WTC11 (cell line): ENCODE measurements around the gene RADIL. TPM values are rescaled to one million over a fixed set of nuclear protein-coding genes. Genes with fewer than 3 reads are reported as not detected.

ENCODE experiments used
- ATAC-seq: fragments of 200-7000 bp; cut with Tn5 transposase; 2 replicates; pipeline ENCODE4 v1.10.0; 2021; ENCODE audit warnings: mild to moderate bottlenecking, moderate library complexity
- CTCF ChIA-PET: fragments of 300-600 bp; sonication (Branson Sonifier 250); formaldehyde crosslinking; loops from one replicate; lab custom pipeline; 2021; ENCODE audit warnings: antibody characterized with exemption; lab: Charles Lee
- POLR2A ChIA-PET: fragments of 350-600 bp; sonication (Branson Sonifier 250); formaldehyde crosslinking; loops from one replicate; lab custom pipeline; 2021; ENCODE audit warnings: antibody characterized with exemption; lab: Charles Lee
- DNase-seq: peaks from one replicate; pipeline ENCODE4 v3.0.0; 2021; ENCODE audit warnings: low spot score
- H3K27ac Mint-ChIP-seq: 2 replicates; pipeline ENCODE4 v1.8.0; 2021; ENCODE audit warnings: mixed read lengths
- H3K27me3 Mint-ChIP-seq: 2 replicates; pipeline ENCODE4 v1.8.0; 2021; ENCODE audit warnings: low read depth, mild to moderate bottlenecking, moderate library complexity, mixed read lengths
- H3K36me3 Mint-ChIP-seq: 2 replicates; pipeline ENCODE4 v1.8.0; 2021; ENCODE audit warnings: mixed read lengths
- H3K4me1 Mint-ChIP-seq: 2 replicates; pipeline ENCODE4 v1.8.0; 2022; ENCODE audit warnings: mixed read lengths
- H3K4me3 Mint-ChIP-seq: 2 replicates; pipeline ENCODE4 v1.8.0; 2021; ENCODE audit warnings: mild to moderate bottlenecking, moderate library complexity, mixed read lengths
- H3K9me3 Mint-ChIP-seq: 2 replicates; pipeline ENCODE4 v1.8.0; 2021; ENCODE audit warnings: mixed read lengths
- CREB1 ChIP-seq: sonication (generic); formaldehyde crosslinking; IDR thresholded peaks from 2 replicates; pipeline ENCODE4 v1.8.0; 2023; ENCODE audit warnings: mild to moderate bottlenecking, missing genetic modification reagents
- ELF4 ChIP-seq: sonication (generic); formaldehyde crosslinking; IDR thresholded peaks from 2 replicates; pipeline ENCODE4 v1.8.1; 2022; ENCODE audit warnings: low read depth, mild to moderate bottlenecking, moderate library complexity, missing genetic modification reagents
- EMX1 ChIP-seq: fragments of 250-450 bp; sonication (Bioruptor Pico); IDR thresholded peaks from 2 replicates; pipeline ENCODE4 v1.8.0; 2021; ENCODE audit warnings: mild to moderate bottlenecking
- GABPB1 ChIP-seq: sonication (generic); formaldehyde crosslinking; IDR thresholded peaks from 2 replicates; pipeline ENCODE4 v1.8.1; 2023; ENCODE audit warnings: mild to moderate bottlenecking, missing genetic modification reagents
- MXD4 ChIP-seq: fragments of 250-450 bp; sonication (Bioruptor Pico); IDR thresholded peaks from 2 replicates; pipeline ENCODE4 v1.8.0; 2021; ENCODE audit warnings: mild to moderate bottlenecking, moderate library complexity, borderline replicate concordance
- NFATC4 ChIP-seq: fragments of 250-450 bp; sonication (Bioruptor Pico); IDR thresholded peaks from 2 replicates; pipeline ENCODE4 v1.9.0; 2021; ENCODE audit warnings: mild to moderate bottlenecking
- NR1H2 ChIP-seq: sonication (generic); formaldehyde crosslinking; IDR thresholded peaks from 2 replicates; pipeline ENCODE4 v1.9.0; 2021; ENCODE audit warnings: mild to moderate bottlenecking, moderate library complexity, missing genetic modification reagents
- NR2C2 ChIP-seq: sonication (generic); formaldehyde crosslinking; IDR thresholded peaks from 2 replicates; pipeline ENCODE4 v1.8.0; 2022; ENCODE audit warnings: mild to moderate bottlenecking, missing genetic modification reagents
- NR3C1 ChIP-seq: sonication (generic); formaldehyde crosslinking; conservative IDR thresholded peaks from 2 replicates; pipeline ENCODE4 v1.8.1; 2023; ENCODE audit warnings: low read depth, mild to moderate bottlenecking, missing genetic modification reagents
- PRRX2 ChIP-seq: fragments of 250-450 bp; sonication (Bioruptor Pico); IDR thresholded peaks from 2 replicates; pipeline ENCODE4 v1.8.0; 2021; ENCODE audit warnings: mild to moderate bottlenecking
- RORB ChIP-seq: fragments of 250-450 bp; sonication (Bioruptor Pico); IDR thresholded peaks from 2 replicates; pipeline ENCODE4 v1.9.0; 2021; ENCODE audit warnings: mild to moderate bottlenecking
- TCF7 ChIP-seq: sonication (generic); formaldehyde crosslinking; IDR thresholded peaks from 2 replicates; pipeline ENCODE4 v1.8.0; 2022; ENCODE audit warnings: mild to moderate bottlenecking, low read depth, missing genetic modification reagents, moderate library complexity
- ZNF138 ChIP-seq: sonication (generic); formaldehyde crosslinking; conservative IDR thresholded peaks from 2 replicates; pipeline ENCODE4 v1.8.1; 2022; ENCODE audit warnings: mild to moderate bottlenecking, moderate library complexity, missing genetic modification reagents
- ZNF671 ChIP-seq: fragments of 250-450 bp; sonication (Bioruptor Pico); IDR thresholded peaks from 2 replicates; pipeline ENCODE4 v1.8.0; 2021; ENCODE audit warnings: mild to moderate bottlenecking
- total RNA-seq: library from RNA; stranded (reverse); gene quantifications from 3 replicates; pipeline ENCODE4 v1.2.3, GENCODE V29; 2021
- TF ChIP-seq, protein P1 (sequence below): sonication (generic); formaldehyde crosslinking; IDR thresholded peaks from 2 replicates; pipeline ENCODE4 v1.8.0; 2022; ENCODE audit warnings: missing genetic modification reagents
- TF ChIP-seq, protein P2 (sequence below): fragments of 250-450 bp; sonication (Bioruptor Pico); IDR thresholded peaks from 2 replicates; pipeline ENCODE4 v1.9.0; 2021; ENCODE audit warnings: moderate library complexity, mild to moderate bottlenecking, inconsistent platforms, borderline replicate concordance
- TF ChIP-seq, protein P3 (sequence below): sonication (generic); formaldehyde crosslinking; IDR thresholded peaks from 2 replicates; pipeline ENCODE4 v1.8.1; 2023; ENCODE audit warnings: mild to moderate bottlenecking, missing genetic modification reagents, moderate library complexity
- TF ChIP-seq, protein P4 (sequence below): sonication (generic); formaldehyde crosslinking; IDR thresholded peaks from 2 replicates; pipeline ENCODE4 v1.8.0; 2022; ENCODE audit warnings: mild to moderate bottlenecking, missing genetic modification reagents
- TF ChIP-seq, protein P5 (sequence below): fragments of 250-450 bp; sonication (Bioruptor Pico); IDR thresholded peaks from 2 replicates; pipeline ENCODE4 v1.8.0; 2021; ENCODE audit warnings: mild to moderate bottlenecking
- TF ChIP-seq, protein P6 (sequence below): fragments of 250-450 bp; sonication (Bioruptor Pico); IDR thresholded peaks from 2 replicates; pipeline ENCODE4 v1.9.0; 2021; ENCODE audit warnings: mild to moderate bottlenecking

RADIL gene
- total RNA-seq, 1 experiment from 2014 or later, result 11.1 TPM

DNA sequence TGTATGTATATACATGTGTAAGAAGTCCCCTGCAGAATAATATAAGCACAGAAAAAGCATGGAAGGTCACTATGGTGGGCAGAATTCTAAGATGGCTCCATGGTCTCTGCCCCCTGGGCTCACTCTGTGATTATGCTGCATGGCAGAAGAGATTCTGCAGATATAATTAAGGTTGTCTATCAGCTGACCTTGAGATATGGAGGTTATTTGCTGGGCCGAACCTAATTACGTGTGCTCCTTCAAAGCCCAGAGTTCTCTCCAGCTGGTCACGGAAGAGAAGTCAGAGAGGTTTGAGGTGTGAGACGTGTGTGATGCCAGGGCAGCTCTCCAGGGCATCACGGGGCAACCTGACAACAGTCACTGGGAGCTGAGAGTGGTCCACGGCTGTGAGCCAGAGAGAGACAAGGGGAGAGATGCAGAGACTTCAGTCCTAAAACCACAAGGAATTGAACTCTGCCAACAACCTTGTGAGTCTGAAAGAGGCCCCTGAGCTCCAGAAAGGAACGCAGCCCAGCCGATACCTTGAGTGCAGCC, 33.2 kb downstream of the RADIL start:
- H3K9me3 Mint-ChIP-seq, result peaks cover 9% of the 10 kb centered on the region
- H3K4me1 Mint-ChIP-seq, result peaks cover 7% of the 10 kb centered on the region
- peaks cover 4% of the 10 kb centered on the region; the same call in 1 of the 2 replicates for H3K36me3 Mint-ChIP-seq
- DNase-seq (no peak), ATAC-seq (no peak)
- H3K4me3 Mint-ChIP-seq, result no peak overlapping the region
- H3K27me3 Mint-ChIP-seq, result no peaks in the 10 kb centered on the region
- H3K27ac Mint-ChIP-seq, result no peak overlapping the region
- POLR2A ChIA-PET, result no interaction called here
- TF ChIP-seq, protein P1, sequence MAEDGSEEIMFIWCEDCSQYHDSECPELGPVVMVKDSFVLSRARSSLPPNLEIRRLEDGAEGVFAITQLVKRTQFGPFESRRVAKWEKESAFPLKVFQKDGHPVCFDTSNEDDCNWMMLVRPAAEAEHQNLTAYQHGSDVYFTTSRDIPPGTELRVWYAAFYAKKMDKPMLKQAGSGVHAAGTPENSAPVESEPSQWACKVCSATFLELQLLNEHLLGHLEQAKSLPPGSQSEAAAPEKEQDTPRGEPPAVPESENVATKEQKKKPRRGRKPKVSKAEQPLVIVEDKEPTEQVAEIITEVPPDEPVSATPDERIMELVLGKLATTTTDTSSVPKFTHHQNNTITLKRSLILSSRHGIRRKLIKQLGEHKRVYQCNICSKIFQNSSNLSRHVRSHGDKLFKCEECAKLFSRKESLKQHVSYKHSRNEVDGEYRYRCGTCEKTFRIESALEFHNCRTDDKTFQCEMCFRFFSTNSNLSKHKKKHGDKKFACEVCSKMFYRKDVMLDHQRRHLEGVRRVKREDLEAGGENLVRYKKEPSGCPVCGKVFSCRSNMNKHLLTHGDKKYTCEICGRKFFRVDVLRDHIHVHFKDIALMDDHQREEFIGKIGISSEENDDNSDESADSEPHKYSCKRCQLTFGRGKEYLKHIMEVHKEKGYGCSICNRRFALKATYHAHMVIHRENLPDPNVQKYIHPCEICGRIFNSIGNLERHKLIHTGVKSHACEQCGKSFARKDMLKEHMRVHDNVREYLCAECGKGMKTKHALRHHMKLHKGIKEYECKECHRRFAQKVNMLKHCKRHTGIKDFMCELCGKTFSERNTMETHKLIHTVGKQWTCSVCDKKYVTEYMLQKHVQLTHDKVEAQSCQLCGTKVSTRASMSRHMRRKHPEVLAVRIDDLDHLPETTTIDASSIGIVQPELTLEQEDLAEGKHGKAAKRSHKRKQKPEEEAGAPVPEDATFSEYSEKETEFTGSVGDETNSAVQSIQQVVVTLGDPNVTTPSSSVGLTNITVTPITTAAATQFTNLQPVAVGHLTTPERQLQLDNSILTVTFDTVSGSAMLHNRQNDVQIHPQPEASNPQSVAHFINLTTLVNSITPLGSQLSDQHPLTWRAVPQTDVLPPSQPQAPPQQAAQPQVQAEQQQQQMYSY (CRISPR knock-in tag), result no peak
- TF ChIP-seq EMX1 (CRISPR knock-in tag), result no peak
- no peak for TF ChIP-seq ELF4 (CRISPR knock-in tag)
- TF ChIP-seq TCF7 (CRISPR knock-in tag), result no peak
- TF ChIP-seq RORB (CRISPR knock-in tag), result no peak
- TF ChIP-seq, protein P2, sequence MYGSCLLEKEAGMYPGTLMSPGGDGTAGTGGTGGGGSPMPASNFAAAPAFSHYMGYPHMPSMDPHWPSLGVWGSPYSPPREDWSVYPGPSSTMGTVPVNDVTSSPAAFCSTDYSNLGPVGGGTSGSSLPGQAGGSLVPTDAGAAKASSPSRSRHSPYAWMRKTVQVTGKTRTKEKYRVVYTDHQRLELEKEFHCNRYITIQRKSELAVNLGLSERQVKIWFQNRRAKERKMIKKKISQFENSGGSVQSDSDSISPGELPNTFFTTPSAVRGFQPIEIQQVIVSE (CRISPR knock-in tag), result no peak
- TF ChIP-seq, protein P3, sequence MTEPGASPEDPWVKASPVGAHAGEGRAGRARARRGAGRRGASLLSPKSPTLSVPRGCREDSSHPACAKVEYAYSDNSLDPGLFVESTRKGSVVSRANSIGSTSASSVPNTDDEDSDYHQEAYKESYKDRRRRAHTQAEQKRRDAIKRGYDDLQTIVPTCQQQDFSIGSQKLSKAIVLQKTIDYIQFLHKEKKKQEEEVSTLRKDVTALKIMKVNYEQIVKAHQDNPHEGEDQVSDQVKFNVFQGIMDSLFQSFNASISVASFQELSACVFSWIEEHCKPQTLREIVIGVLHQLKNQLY (CRISPR knock-in tag), result no peak
- TF ChIP-seq NR1H2 (CRISPR knock-in tag), result no peak
- no peak for TF ChIP-seq NFATC4 (CRISPR knock-in tag)
- no peak for TF ChIP-seq ZNF138
- TF ChIP-seq NR3C1, result no peak
- TF ChIP-seq, protein P4, sequence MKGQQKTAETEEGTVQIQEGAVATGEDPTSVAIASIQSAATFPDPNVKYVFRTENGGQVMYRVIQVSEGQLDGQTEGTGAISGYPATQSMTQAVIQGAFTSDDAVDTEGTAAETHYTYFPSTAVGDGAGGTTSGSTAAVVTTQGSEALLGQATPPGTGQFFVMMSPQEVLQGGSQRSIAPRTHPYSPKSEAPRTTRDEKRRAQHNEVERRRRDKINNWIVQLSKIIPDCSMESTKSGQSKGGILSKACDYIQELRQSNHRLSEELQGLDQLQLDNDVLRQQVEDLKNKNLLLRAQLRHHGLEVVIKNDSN (CRISPR knock-in tag), result no peak
- TF ChIP-seq, all 79 proteins: peak for 0
- CTCF ChIA-PET, result interaction anchor here (0.8 to 1.9 kb wide), 4 partner anchors 32 to 235 kb away, joined by 3 to 7 read pairs (median 4); partner anchors contain the start of gene RADIL

DNA sequence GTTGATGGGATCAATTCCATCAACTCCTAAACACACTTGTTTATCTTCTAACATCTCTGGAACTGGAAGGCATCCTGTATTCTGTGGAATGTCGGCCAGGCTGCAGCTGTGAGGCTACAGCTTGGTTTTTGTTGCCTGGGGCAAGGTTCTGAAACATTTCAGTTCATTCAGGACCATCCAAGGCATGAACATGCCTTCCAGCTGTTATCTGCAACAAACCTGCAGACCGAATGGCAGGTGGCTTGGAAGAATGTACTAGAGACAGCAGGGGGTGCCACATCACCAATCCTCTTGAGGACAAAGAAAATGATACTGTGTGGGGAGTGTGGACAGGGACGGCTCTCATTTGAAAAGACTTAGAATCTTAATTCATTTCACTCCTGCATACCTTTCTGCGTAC, 34.1 kb downstream of the RADIL start:
- Mint-ChIP-seq H3K4me1 (peaks cover 7% of the 10 kb centered on the region), H3K27ac (peak overlapping the region; percentile 45; the same call in 1 of the 2 replicates), H3K27me3 (no peaks in the 10 kb centered on the region), H3K36me3 (peaks cover 4% of the 10 kb centered on the region; the same call in 1 of the 2 replicates), H3K4me3 (no peak overlapping the region), H3K9me3 (peaks cover 9% of the 10 kb centered on the region)
- peak; percentile 52 for ATAC-seq
- ChIA-PET CTCF (interaction anchor here (0.8 to 1.9 kb wide), 6 partner anchors 33 to 239 kb away, joined by 3 to 7 read pairs (median 4); partner anchors contain the start of gene RADIL), POLR2A (no interaction called here)
- peak; percentile 52 for DNase-seq
- TF ChIP-seq MXD4 (no peak), CREB1 (CRISPR knock-in tag) (no peak), ELF4 (CRISPR knock-in tag) (no peak), PRRX2 (CRISPR knock-in tag) (no peak), ZNF671 (CRISPR knock-in tag) (no peak), NR2C2 (CRISPR knock-in tag) (no peak), TCF7 (CRISPR knock-in tag) (no peak), GABPB1 (CRISPR knock-in tag) (no peak)
- TF ChIP-seq, protein P5, sequence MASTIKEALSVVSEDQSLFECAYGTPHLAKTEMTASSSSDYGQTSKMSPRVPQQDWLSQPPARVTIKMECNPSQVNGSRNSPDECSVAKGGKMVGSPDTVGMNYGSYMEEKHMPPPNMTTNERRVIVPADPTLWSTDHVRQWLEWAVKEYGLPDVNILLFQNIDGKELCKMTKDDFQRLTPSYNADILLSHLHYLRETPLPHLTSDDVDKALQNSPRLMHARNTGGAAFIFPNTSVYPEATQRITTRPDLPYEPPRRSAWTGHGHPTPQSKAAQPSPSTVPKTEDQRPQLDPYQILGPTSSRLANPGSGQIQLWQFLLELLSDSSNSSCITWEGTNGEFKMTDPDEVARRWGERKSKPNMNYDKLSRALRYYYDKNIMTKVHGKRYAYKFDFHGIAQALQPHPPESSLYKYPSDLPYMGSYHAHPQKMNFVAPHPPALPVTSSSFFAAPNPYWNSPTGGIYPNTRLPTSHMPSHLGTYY (CRISPR knock-in tag), result no peak
- TF ChIP-seq, protein P1 (CRISPR knock-in tag), result no peak
- TF ChIP-seq, protein P6, sequence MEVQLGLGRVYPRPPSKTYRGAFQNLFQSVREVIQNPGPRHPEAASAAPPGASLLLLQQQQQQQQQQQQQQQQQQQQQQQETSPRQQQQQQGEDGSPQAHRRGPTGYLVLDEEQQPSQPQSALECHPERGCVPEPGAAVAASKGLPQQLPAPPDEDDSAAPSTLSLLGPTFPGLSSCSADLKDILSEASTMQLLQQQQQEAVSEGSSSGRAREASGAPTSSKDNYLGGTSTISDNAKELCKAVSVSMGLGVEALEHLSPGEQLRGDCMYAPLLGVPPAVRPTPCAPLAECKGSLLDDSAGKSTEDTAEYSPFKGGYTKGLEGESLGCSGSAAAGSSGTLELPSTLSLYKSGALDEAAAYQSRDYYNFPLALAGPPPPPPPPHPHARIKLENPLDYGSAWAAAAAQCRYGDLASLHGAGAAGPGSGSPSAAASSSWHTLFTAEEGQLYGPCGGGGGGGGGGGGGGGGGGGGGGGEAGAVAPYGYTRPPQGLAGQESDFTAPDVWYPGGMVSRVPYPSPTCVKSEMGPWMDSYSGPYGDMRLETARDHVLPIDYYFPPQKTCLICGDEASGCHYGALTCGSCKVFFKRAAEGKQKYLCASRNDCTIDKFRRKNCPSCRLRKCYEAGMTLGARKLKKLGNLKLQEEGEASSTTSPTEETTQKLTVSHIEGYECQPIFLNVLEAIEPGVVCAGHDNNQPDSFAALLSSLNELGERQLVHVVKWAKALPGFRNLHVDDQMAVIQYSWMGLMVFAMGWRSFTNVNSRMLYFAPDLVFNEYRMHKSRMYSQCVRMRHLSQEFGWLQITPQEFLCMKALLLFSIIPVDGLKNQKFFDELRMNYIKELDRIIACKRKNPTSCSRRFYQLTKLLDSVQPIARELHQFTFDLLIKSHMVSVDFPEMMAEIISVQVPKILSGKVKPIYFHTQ (CRISPR knock-in tag), result no peak
- TF ChIP-seq, protein P3 (CRISPR knock-in tag), result no peak
